Panc1 (cell line): Measurements from ENCODE around the gene CACNG3. TPM values are rescaled to one million over a fixed set of nuclear protein-coding genes. Genes with fewer than 3 reads are reported as not detected.

Experiments
- ATAC-seq: fragments of 200-7000 bp; cut with Tn5 transposase; 2 replicates; pipeline ENCODE4 v1.9.1; 2020; ENCODE audit warnings: mild to moderate bottlenecking, moderate library complexity
- BruUV-seq: library from RNA; stranded (reverse); fragments of 400-500 nt; replicated peaks from 2 replicates; lab custom pipeline; 2021; lab: Mats Ljungman, UMichigan
- CTCF ChIA-PET: fragments of 300-600 bp; sonication (Branson Sonifier 250); formaldehyde crosslinking; loops from one replicate; lab custom pipeline; 2022; ENCODE audit warnings: antibody characterized with exemption; lab: Charles Lee
- POLR2A ChIA-PET: fragments of 300-600 bp; sonication (Branson Sonifier 250); formaldehyde crosslinking; loops from one replicate; lab custom pipeline; 2022; ENCODE audit warnings: antibody characterized with exemption; lab: Charles Lee
- DNase-seq: peaks from one replicate; pipeline ENCODE4 v3.0.0-alpha.2; 2010; ENCODE audit warnings: low read depth, low spot score
- H3K27ac ChIP-seq: 2 replicates; pipeline ENCODE4 v1.5.1; 2011; ENCODE audit warnings: mild to moderate bottlenecking, low read length, inconsistent platforms
- H3K27me3 ChIP-seq: fragments of 200-500 bp; sonication (Bioruptor generic); 2 replicates; pipeline ENCODE4 v1.6.0; 2014; ENCODE audit warnings: low read length, inconsistent platforms; ENCODE audit not compliant: control insufficient read depth, insufficient read depth
- H3K36me3 ChIP-seq: fragments of 200-500 bp; sonication (Bioruptor generic); 2 replicates; pipeline ENCODE4 v1.5.1; 2014; ENCODE audit warnings: inconsistent platforms, mild to moderate bottlenecking, low read length, moderate library complexity; ENCODE audit not compliant: control insufficient read depth, insufficient read depth
- H3K4me1 ChIP-seq: 2 replicates; pipeline ENCODE4 v1.5.1; 2011; ENCODE audit warnings: inconsistent platforms, mild to moderate bottlenecking, low read length, moderate library complexity; ENCODE audit not compliant: control insufficient read depth, insufficient read depth
- H3K4me3 ChIP-seq, 2 experiments: 2 replicates each; pipeline ENCODE4 v1.5.1; 2011 to 2012; ENCODE audit warnings: low read depth in 2 of 2, low read length in 2 of 2, mild to moderate bottlenecking in 2 of 2, inconsistent platforms in 1 of 2, moderate library complexity in 1 of 2
- H3K9me3 ChIP-seq: fragments of 200-500 bp; sonication (Bioruptor generic); 2 replicates; pipeline ENCODE4 v1.5.1; 2014; ENCODE audit warnings: low read depth, mild to moderate bottlenecking, inconsistent platforms, low read length, moderate library complexity; ENCODE audit not compliant: control insufficient read depth, insufficient read depth
- POLR2AphosphoS5 ChIP-seq: IDR thresholded peaks from 2 replicates; pipeline ENCODE4 v1.6.1; 2012; ENCODE audit warnings: mild to moderate bottlenecking, low read depth, low read length, moderate library complexity
- SIN3A ChIP-seq: IDR thresholded peaks from 2 replicates; pipeline ENCODE4 v1.6.1; 2012; ENCODE audit warnings: low read depth, mild to moderate bottlenecking, low read length, moderate library complexity, borderline replicate concordance; ENCODE audit not compliant: insufficient read depth
- TCF7L2 ChIP-seq: IDR thresholded peaks from 2 replicates; pipeline ENCODE4 v1.6.1; 2011; ENCODE audit warnings: mild to moderate bottlenecking, low read depth, low read length, inconsistent platforms
- in situ Hi-C: cut with HindIII; loops from 2 replicates; pipeline ENCODE4 v1.10.0; 2016; ENCODE audit warnings: low sequenced_read_pairs, low pct_unique_long_range_greater_than_20kb
- intact Hi-C: fragments of 100-400 bp; cut with micrococcal nuclease; formaldehyde crosslinking; loops from one replicate; pipeline ENCODE4 v1.10.0; 2022; ENCODE audit not compliant: unreplicated experiment
- total RNA-seq: library from RNA; stranded (reverse); gene quantifications from one replicate; pipeline ENCODE4 v1.2.1, GENCODE V29; 2021; ENCODE audit not compliant: unreplicated experiment
- TF ChIP-seq, protein P1 (sequence below), 2 experiments: IDR thresholded peaks; 2 replicates each; pipeline ENCODE4 v1.6.1; 2011 to 2012; ENCODE audit warnings: low read depth in 2 of 2, control low read depth in 1 of 2, low read length in 1 of 2, mild to moderate bottlenecking in 1 of 2, moderate library complexity in 1 of 2; ENCODE audit not compliant: insufficient read depth in 1 of 2
- TF ChIP-seq, protein P2 (sequence below): fragments of 450-650 bp; IDR thresholded peaks from 2 replicates; pipeline ENCODE4 v1.5.1; 2017; ENCODE audit warnings: mild to moderate bottlenecking

CACNG3 gene
- total RNA-seq, 1 experiment from 2014 or later: not detected

DNA sequence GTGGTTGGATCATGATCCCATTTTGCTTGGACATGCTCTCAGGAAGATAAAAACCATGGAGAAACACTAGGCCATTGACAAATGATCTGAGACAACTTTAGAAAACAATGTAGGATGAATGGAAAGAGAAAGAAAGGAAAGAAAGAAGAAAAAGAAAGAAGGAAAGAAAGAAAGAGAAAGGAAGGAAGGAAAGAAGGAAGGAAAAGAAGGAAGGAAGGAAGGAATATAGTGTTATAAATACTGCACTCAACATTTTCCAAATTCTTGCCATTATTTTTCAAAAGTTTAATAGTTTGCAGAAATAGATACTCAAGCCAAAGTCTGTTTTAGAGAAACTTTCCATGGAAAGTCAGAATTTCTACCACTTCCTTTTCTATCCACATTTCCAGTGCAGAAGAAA, 39.2 kb upstream of the CACNG3 start:
- ChIA-PET POLR2A (no interaction called here), CTCF (no interaction called here)
- intact Hi-C loops (no loop called here), in situ Hi-C loops (no loop called here)
- no peak overlapping the region for H3K4me3 ChIP-seq
- no peaks in the 10 kb centered on the region for H3K36me3 ChIP-seq
- H3K9me3 ChIP-seq: no peaks in the 10 kb centered on the region
- no TSS peak for BruUV-seq
- ATAC-seq (no peak), DNase-seq (no peak)
- H3K4me1 ChIP-seq: no peaks in the 10 kb centered on the region
- H3K27ac ChIP-seq: no peak overlapping the region
- no peak for TF ChIP-seq TCF7L2
- TF ChIP-seq, protein P1, sequence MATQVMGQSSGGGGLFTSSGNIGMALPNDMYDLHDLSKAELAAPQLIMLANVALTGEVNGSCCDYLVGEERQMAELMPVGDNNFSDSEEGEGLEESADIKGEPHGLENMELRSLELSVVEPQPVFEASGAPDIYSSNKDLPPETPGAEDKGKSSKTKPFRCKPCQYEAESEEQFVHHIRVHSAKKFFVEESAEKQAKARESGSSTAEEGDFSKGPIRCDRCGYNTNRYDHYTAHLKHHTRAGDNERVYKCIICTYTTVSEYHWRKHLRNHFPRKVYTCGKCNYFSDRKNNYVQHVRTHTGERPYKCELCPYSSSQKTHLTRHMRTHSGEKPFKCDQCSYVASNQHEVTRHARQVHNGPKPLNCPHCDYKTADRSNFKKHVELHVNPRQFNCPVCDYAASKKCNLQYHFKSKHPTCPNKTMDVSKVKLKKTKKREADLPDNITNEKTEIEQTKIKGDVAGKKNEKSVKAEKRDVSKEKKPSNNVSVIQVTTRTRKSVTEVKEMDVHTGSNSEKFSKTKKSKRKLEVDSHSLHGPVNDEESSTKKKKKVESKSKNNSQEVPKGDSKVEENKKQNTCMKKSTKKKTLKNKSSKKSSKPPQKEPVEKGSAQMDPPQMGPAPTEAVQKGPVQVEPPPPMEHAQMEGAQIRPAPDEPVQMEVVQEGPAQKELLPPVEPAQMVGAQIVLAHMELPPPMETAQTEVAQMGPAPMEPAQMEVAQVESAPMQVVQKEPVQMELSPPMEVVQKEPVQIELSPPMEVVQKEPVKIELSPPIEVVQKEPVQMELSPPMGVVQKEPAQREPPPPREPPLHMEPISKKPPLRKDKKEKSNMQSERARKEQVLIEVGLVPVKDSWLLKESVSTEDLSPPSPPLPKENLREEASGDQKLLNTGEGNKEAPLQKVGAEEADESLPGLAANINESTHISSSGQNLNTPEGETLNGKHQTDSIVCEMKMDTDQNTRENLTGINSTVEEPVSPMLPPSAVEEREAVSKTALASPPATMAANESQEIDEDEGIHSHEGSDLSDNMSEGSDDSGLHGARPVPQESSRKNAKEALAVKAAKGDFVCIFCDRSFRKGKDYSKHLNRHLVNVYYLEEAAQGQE (IDR thresholded peaks at IDR 0.05; ENCODE audit: insufficient read depth in 1 of 2, low read depth in 2 of 2, low read length in 1 of 2): no peak
- TF ChIP-seq, protein P2, sequence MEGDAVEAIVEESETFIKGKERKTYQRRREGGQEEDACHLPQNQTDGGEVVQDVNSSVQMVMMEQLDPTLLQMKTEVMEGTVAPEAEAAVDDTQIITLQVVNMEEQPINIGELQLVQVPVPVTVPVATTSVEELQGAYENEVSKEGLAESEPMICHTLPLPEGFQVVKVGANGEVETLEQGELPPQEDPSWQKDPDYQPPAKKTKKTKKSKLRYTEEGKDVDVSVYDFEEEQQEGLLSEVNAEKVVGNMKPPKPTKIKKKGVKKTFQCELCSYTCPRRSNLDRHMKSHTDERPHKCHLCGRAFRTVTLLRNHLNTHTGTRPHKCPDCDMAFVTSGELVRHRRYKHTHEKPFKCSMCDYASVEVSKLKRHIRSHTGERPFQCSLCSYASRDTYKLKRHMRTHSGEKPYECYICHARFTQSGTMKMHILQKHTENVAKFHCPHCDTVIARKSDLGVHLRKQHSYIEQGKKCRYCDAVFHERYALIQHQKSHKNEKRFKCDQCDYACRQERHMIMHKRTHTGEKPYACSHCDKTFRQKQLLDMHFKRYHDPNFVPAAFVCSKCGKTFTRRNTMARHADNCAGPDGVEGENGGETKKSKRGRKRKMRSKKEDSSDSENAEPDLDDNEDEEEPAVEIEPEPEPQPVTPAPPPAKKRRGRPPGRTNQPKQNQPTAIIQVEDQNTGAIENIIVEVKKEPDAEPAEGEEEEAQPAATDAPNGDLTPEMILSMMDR: no peak
- no peak for TF ChIP-seq SIN3A
- TF ChIP-seq POLR2AphosphoS5: no peak
- peaks cover 14% of the 10 kb centered on the region for H3K27me3 ChIP-seq

DNA sequence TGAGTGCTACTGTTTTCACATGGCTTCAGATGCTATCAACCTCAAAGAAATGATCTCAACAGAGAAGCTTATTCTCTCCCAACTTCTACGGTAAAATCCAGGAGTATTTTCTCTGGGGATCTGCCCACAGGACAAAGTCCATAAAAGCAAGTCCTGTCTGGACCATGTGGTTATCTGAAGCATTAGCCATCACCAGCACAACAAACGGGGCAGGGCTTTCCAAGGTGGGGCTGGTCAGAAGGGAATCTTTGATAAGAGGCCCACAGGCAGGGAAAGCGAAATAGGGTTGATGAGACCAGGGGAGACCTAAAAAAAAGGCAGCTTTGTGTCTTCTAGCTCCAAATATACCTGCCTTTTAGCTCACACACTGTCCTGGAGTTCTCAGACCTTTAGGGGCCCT, 38.7 kb upstream of the CACNG3 start:
- ATAC-seq (no peak), DNase-seq (no peak)
- H3K36me3 ChIP-seq: no peaks in the 10 kb centered on the region
- no TSS peak for BruUV-seq
- H3K4me1 ChIP-seq: no peaks in the 10 kb centered on the region
- intact Hi-C loops (no loop called here), in situ Hi-C loops (no loop called here)
- TF ChIP-seq SIN3A (no peak), POLR2AphosphoS5 (no peak), TCF7L2 (no peak)
- TF ChIP-seq, protein P2: no peak
- TF ChIP-seq, protein P1 (IDR thresholded peaks at IDR 0.05; ENCODE audit: insufficient read depth in 1 of 2, low read depth in 2 of 2, low read length in 1 of 2): no peak
- peaks cover 13% of the 10 kb centered on the region for H3K27me3 ChIP-seq
- CTCF ChIA-PET: no interaction called here
- no peak overlapping the region for H3K4me3 ChIP-seq
- POLR2A ChIA-PET: no interaction called here
- no peaks in the 10 kb centered on the region for H3K9me3 ChIP-seq
- no peak overlapping the region for H3K27ac ChIP-seq
